Lower leg skin (tissue), 4 donors: ENCODE data around the gene CAPN9. TPM values are rescaled to one million over a fixed set of nuclear protein-coding genes. Genes with fewer than 3 reads are reported as not detected.

Source experiments
- DNase-seq, 2 donors: peaks; one replicate each; pipeline ENCODE4 v3.0.0-alpha.2; 2019; ENCODE audit warnings: low spot score in 2 of 2
- H3K4me3 ChIP-seq: fragments of 200-600 bp; sonication (generic); 2 replicates; pipeline ENCODE4 v1.5.1; 2017; ENCODE audit warnings: mild to moderate bottlenecking, low read depth; ENCODE audit not compliant: poor library complexity, severe bottlenecking
- CTCF ChIP-seq, 3 donors: fragments of 450-650 bp; IDR thresholded peaks; one replicate each; pipeline ENCODE4 v1.5.1; 2016; ENCODE audit warnings: antibody characterized with exemption in 3 of 3, mild to moderate bottlenecking in 3 of 3, moderate library complexity in 2 of 3
- POLR2A ChIP-seq, 2 donors: fragments of 450-650 bp; IDR thresholded peaks; one replicate each; pipeline ENCODE4 v1.6.1; 2016 to 2017; ENCODE audit warnings: antibody characterized with exemption in 2 of 2, mild to moderate bottlenecking in 1 of 2, moderate library complexity in 1 of 2
- WGBS, 2 donors: methylation state at CpG; one replicate each; pipeline ENCODE4 v1.1.5; 2018; 5-methylcytosine and 5-hydroxymethylcytosine counted together
- intact Hi-C: fragments of 100-400 bp; cut with DNase I; formaldehyde crosslinking; loops from one replicate; pipeline ENCODE4 v1.15.0; 2023; ENCODE audit warnings: low total_unique reads
- total RNA-seq, 4 donors: library from RNA; depleted of rRNA; stranded (reverse); fragments of >200 nt; gene quantifications; one replicate each; pipeline ENCODE4 v1.1.0, GENCODE V29; 2016

CAPN9 gene
- total RNA-seq, 4 donors from 2014 or later = 0.11 to 1.1 (median 0.27) TPM

GRCh38 chr1:230753586-230754251 is 6.5 kb downstream of the CAPN9 start:
- DNase-seq = no peak
- intact Hi-C loops = no loop called here
- 24 to 34% methylated on average over 24 of the region's 24 CpGs for WGBS, 2 donors
- no peak overlapping the region for H3K4me3 ChIP-seq
- TF ChIP-seq CTCF (IDR thresholded peaks at IDR 0.05) = no peak
- no peak for TF ChIP-seq POLR2A (IDR thresholded peaks at IDR 0.05)

GRCh38 chr1:230754796-230755195 is 7.6 kb downstream of the CAPN9 start:
- intact Hi-C loops = no loop called here
- DNase-seq = no peak
- no peak overlapping the region for H3K4me3 ChIP-seq
- WGBS, 2 donors = 48 to 56% methylated on average over 3 of the region's 3 CpGs
- no peak for TF ChIP-seq CTCF (IDR thresholded peaks at IDR 0.05)
- TF ChIP-seq POLR2A (IDR thresholded peaks at IDR 0.05) = no peak

- intact Hi-C loops = no loop called here
- TF ChIP-seq CTCF (IDR thresholded peaks at IDR 0.05) (no peak), POLR2A (IDR thresholded peaks at IDR 0.05) (no peak)
- H3K4me3 ChIP-seq = no peak overlapping the region
- peak in 1 of 2 donors; percentile 62 for DNase-seq
- 82 to 84% methylated on average over 16 of the region's 16 CpGs for WGBS, 2 donors
Observed at GRCh38 chr1:230757856-230758708, 10.9 kb downstream of the CAPN9 start.

- DNase-seq = peak in 1 of 2 donors; percentile 56
- no peak for TF ChIP-seq POLR2A (IDR thresholded peaks at IDR 0.05)
- TF ChIP-seq CTCF (IDR thresholded peaks at IDR 0.05) = no peak
- 42 to 47% methylated on average over 8 of the region's 8 CpGs for WGBS, 2 donors
- intact Hi-C loops = no loop called here
- H3K4me3 ChIP-seq = no peak overlapping the region
Observed at GRCh38 chr1:230758709-230759368, 11.7 kb downstream of the CAPN9 start.

- TF ChIP-seq POLR2A (IDR thresholded peaks at IDR 0.05) (no peak), CTCF (IDR thresholded peaks at IDR 0.05) (no peak)
- peak in 1 of 2 donors; percentile 34 for DNase-seq
- intact Hi-C loops = no loop called here
- 80 to 82% methylated on average over 7 of the region's 7 CpGs for WGBS, 2 donors
- H3K4me3 ChIP-seq = no peak overlapping the region
Observed at GRCh38 chr1:230759369-230760065, 12.3 kb downstream of the CAPN9 start.
